Measurements from ENCODE around the gene BCAR1. TPM values are rescaled to one million over a fixed set of nuclear protein-coding genes. Genes with fewer than 3 reads are reported as not detected.

BCAR1 gene
- total and polyA plus RNA-seq, 3 donors from 2014 or later, result 83.8 to 201 (median 139) TPM

DNA sequence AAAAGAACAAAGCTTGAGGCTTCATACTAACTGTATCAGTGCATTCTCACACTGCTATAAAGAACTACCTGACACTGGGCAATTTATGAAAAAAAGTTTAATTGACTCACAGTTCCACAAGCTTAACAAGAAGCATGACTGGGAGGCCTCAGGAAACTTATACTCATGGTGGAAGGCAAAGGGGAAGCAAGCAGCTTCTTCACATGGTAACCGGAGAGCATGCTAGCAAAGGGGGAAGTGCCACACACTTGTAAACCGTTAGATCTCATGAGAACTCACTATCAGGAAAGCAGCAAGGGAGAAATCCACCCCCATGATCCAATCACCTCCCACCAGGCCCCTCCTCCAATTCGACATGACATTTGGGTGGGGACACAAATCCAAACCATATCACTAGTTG is 69.8 kb downstream of the BCAR1 start:
- Histone ChIP-seq H3K4me1 (no peaks in the 10 kb centered on the region), H3K36me3 (ENCODE audit: low read depth, missing control alignments) (no peaks in the 10 kb centered on the region), H3K27ac (no peak overlapping the region), H3K9me3 (no peaks in the 10 kb centered on the region), H3K4me3 (no peak overlapping the region), H3K27me3 (no peaks in the 10 kb centered on the region)
- intact Hi-C loops (cut with DNase I; ENCODE audit: low total_unique reads), result no loop called here
- WGBS, 2 donors, result 48% methylated on average over 3 of the region's 3 CpGs
- TF ChIP-seq, protein P1, sequence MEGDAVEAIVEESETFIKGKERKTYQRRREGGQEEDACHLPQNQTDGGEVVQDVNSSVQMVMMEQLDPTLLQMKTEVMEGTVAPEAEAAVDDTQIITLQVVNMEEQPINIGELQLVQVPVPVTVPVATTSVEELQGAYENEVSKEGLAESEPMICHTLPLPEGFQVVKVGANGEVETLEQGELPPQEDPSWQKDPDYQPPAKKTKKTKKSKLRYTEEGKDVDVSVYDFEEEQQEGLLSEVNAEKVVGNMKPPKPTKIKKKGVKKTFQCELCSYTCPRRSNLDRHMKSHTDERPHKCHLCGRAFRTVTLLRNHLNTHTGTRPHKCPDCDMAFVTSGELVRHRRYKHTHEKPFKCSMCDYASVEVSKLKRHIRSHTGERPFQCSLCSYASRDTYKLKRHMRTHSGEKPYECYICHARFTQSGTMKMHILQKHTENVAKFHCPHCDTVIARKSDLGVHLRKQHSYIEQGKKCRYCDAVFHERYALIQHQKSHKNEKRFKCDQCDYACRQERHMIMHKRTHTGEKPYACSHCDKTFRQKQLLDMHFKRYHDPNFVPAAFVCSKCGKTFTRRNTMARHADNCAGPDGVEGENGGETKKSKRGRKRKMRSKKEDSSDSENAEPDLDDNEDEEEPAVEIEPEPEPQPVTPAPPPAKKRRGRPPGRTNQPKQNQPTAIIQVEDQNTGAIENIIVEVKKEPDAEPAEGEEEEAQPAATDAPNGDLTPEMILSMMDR (IDR thresholded peaks at IDR 0.05), result no peak
- TF ChIP-seq POLR2A (IDR thresholded peaks at IDR 0.05), result no peak
- no peak for DNase-seq

DNA sequence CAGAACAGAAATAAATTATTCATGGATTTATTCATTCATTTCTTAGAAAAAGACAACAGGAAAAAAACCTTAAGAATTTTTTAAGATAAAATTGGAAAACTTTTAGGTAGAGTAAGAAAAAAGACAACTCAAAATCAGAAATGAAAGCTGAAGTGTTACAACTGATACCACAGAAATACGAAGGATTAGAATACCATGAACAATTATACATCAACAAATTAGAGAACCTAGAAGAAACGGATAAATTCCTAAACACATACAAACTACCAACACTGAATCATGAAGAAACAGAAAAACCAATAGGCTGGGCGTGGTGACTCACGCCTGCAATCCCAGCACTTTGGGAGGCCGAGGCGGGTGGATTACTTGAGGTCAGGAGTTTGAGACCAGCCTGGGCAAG is 72.2 kb downstream of the BCAR1 start:
- TF ChIP-seq, protein P1 (IDR thresholded peaks at IDR 0.05), result no peak
- no peak for TF ChIP-seq POLR2A (IDR thresholded peaks at IDR 0.05)
- no peak for DNase-seq
- Histone ChIP-seq H3K27ac (no peak overlapping the region), H3K9me3 (no peaks in the 10 kb centered on the region), H3K27me3 (no peaks in the 10 kb centered on the region), H3K4me3 (no peak overlapping the region), H3K36me3 (ENCODE audit: low read depth, missing control alignments) (no peaks in the 10 kb centered on the region), H3K4me1 (no peaks in the 10 kb centered on the region)
- intact Hi-C loops (cut with DNase I; ENCODE audit: low total_unique reads), result no loop called here
- 92 to 95% methylated on average over 6 of the region's 6 CpGs for WGBS, 2 donors

Small RNAs within 50 kb of the gene (small RNA-seq; reads per million reads assigned to genes)
- gene RNU6-758P, result 0 reads per million in 2 donors

Other genes starting within 250 kb of the BCAR1 start
- gene LDHD, start 134.8 kb downstream of the BCAR1 start, total RNA-seq, result 10 to 100 TPM in 1 of 2 donors, 1 to 10 TPM in 1; 5.0 to 14.4 TPM
- 4.2 TPM for gene LDHD, start 134.8 kb downstream of the BCAR1 start, polyA plus RNA-seq (ENCODE audit: insufficient read depth, low read depth, low replicate concordance)
- 10 to 100 TPM; 12.3 to 14.6 TPM for gene ZFP1, start 103.1 kb downstream of the BCAR1 start, total RNA-seq
- gene ZFP1, start 103.1 kb downstream of the BCAR1 start, polyA plus RNA-seq (ENCODE audit: insufficient read depth, low read depth, low replicate concordance), result 14.0 TPM
- 1 to 10 TPM in 1 of 2 donors, under 1 TPM in 1; 0.63 to 1.1 TPM for gene CTRB2, start 44.5 kb downstream of the BCAR1 start, total RNA-seq
- gene CTRB2, start 44.5 kb downstream of the BCAR1 start, polyA plus RNA-seq (ENCODE audit: insufficient read depth, low read depth, low replicate concordance), result 0.69 TPM
- gene CTRB1, start 32.6 kb downstream of the BCAR1 start, total RNA-seq, result 1 to 10 TPM in 1 of 2 donors, not detected in 1; 1.2 TPM
- gene CTRB1, start 32.6 kb downstream of the BCAR1 start, polyA plus RNA-seq (ENCODE audit: insufficient read depth, low read depth, low replicate concordance), result not detected
- 100 to 1,000 TPM; 111 to 133 TPM for gene CFDP1, start 181.9 kb upstream of the BCAR1 start, total RNA-seq
- 127 TPM for gene CFDP1, start 181.9 kb upstream of the BCAR1 start, polyA plus RNA-seq (ENCODE audit: insufficient read depth, low read depth, low replicate concordance)
- gene TMEM170A, start 213.1 kb upstream of the BCAR1 start, total RNA-seq, result 10 to 100 TPM; 44.3 to 54.2 TPM
- 42.2 TPM for gene TMEM170A, start 213.1 kb upstream of the BCAR1 start, polyA plus RNA-seq (ENCODE audit: insufficient read depth, low read depth, low replicate concordance)
- gene CHST6, start 243.8 kb upstream of the BCAR1 start, total RNA-seq, result 1 to 10 TPM; 6.1 to 9.4 TPM
- 1.1 TPM for gene CHST6, start 243.8 kb upstream of the BCAR1 start, polyA plus RNA-seq (ENCODE audit: insufficient read depth, low read depth, low replicate concordance)